ENCODE measurements around the gene OGFR.

Gene OGFR

GRCh38 chr20:62827311-62828038, 22.8 kb downstream of the OGFR start:
- no CpG with 5 or more reads among the region's 29 CpGs for WGBS, 2 donors (ENCODE audit: extremely low coverage in 2 of 2, insufficient read length in 2 of 2, insufficient replicate concordance in 1 of 2)
- Histone ChIP-seq H3K79me1 (ENCODE audit: low read depth, low read length) (peaks cover 2% of the 10 kb centered on the region), H2BK12ac (ENCODE audit: low read length) (no peak overlapping the region), H3K18ac (ENCODE audit: low read length) (no peak overlapping the region), H3K4me3 (ENCODE audit: low read length in 2 of 2) (no peak overlapping the region), H3K14ac (ENCODE audit: low read length) (peak overlapping the region; percentile 56), H3K36me3 (replicated peaks in 1 of 2; ENCODE audit: control insufficient read depth in 2 of 2, insufficient read depth in 2 of 2, low read length in 2 of 2) (no peaks in the 10 kb centered on the region), H2AK5ac (ENCODE audit: low read depth, low read length) (peak overlapping the region; percentile 75), H2AFZ (ENCODE audit: low read length) (no peak overlapping the region), H3K9ac (ENCODE audit: low read depth, low read length, poor library complexity) (peak overlapping the region; percentile 44), H4K8ac (ENCODE audit: low read depth, low read length) (no peak overlapping the region), H3K23ac (ENCODE audit: low read depth, low read length, poor library complexity) (no peak overlapping the region), H2BK120ac (ENCODE audit: low read depth, low read length) (no peak overlapping the region), H3K9me3 (replicated peaks in 1 of 2; ENCODE audit: control insufficient read depth in 2 of 2, insufficient read depth in 1 of 2, low read depth in 1 of 2, low read length in 2 of 2) (no peaks in the 10 kb centered on the region), H2BK5ac (ENCODE audit: low read length) (no peak overlapping the region), H3K4ac (ENCODE audit: low read length) (no peak overlapping the region), H4K91ac (ENCODE audit: low read depth, low read length, poor library complexity) (no peak overlapping the region), H3K4me1 (ENCODE audit: control insufficient read depth in 2 of 2, insufficient read depth in 1 of 2, low read depth in 1 of 2, low read length in 2 of 2) (peaks cover 19 to 23% of the 10 kb centered on the region in 2 donors), H2BK15ac (ENCODE audit: low read length) (no peak overlapping the region), H3K27ac (replicated peaks; ENCODE audit: low read length) (no peak overlapping the region), H3K27me3 (ENCODE audit: control insufficient read depth in 3 of 3, insufficient read depth in 3 of 3, low read depth in 1 of 3, low read length in 3 of 3) (no peaks in the 10 kb centered on the region), H3K4me2 (ENCODE audit: insufficient read depth, low read length, poor library complexity, severe bottlenecking) (no peak overlapping the region)
- no peak for DNase-seq (ENCODE audit: low spot score)

- H3K27ac ChIP-seq (replicated peaks; ENCODE audit: low read length) = no peak overlapping the region
- H4K8ac ChIP-seq (ENCODE audit: low read depth, low read length) = no peak overlapping the region
- H3K4ac ChIP-seq (ENCODE audit: low read length) = no peak overlapping the region
- H3K4me2 ChIP-seq (ENCODE audit: insufficient read depth, low read length, poor library complexity, severe bottlenecking) = no peak overlapping the region
- H2AK5ac ChIP-seq (ENCODE audit: low read depth, low read length) = no peak overlapping the region
- no peak overlapping the region for H4K91ac ChIP-seq (ENCODE audit: low read depth, low read length, poor library complexity)
- peak overlapping the region; percentile 21 for H3K14ac ChIP-seq (ENCODE audit: low read length)
- WGBS, 2 donors (ENCODE audit: extremely low coverage in 2 of 2, insufficient read length in 2 of 2, insufficient replicate concordance in 1 of 2) = no CpG with 5 or more reads among the region's 9 CpGs
- no peak overlapping the region for H2AFZ ChIP-seq (ENCODE audit: low read length)
- no peak overlapping the region for H2BK15ac ChIP-seq (ENCODE audit: low read length)
- H3K18ac ChIP-seq (ENCODE audit: low read length) = peak overlapping the region; percentile 28
- no peak overlapping the region for H3K4me3 ChIP-seq (ENCODE audit: low read length in 2 of 2)
- no peaks in the 10 kb centered on the region for H3K36me3 ChIP-seq (replicated peaks in 1 of 2; ENCODE audit: control insufficient read depth in 2 of 2, insufficient read depth in 2 of 2, low read length in 2 of 2)
- H2BK12ac ChIP-seq (ENCODE audit: low read length) = peak overlapping the region; percentile 41
- DNase-seq (ENCODE audit: low spot score) = no peak
- H3K23ac ChIP-seq (ENCODE audit: low read depth, low read length, poor library complexity) = no peak overlapping the region
- H3K9me3 ChIP-seq (replicated peaks in 1 of 2; ENCODE audit: control insufficient read depth in 2 of 2, insufficient read depth in 1 of 2, low read depth in 1 of 2, low read length in 2 of 2) = no peaks in the 10 kb centered on the region
- H3K9ac ChIP-seq (ENCODE audit: low read depth, low read length, poor library complexity) = no peak overlapping the region
- H3K79me1 ChIP-seq (ENCODE audit: low read depth, low read length) = peaks cover 2% of the 10 kb centered on the region
- no peaks in the 10 kb centered on the region for H3K27me3 ChIP-seq (ENCODE audit: control insufficient read depth in 3 of 3, insufficient read depth in 3 of 3, low read depth in 1 of 3, low read length in 3 of 3)
- no peak overlapping the region for H2BK120ac ChIP-seq (ENCODE audit: low read depth, low read length)
- H3K4me1 ChIP-seq (ENCODE audit: control insufficient read depth in 2 of 2, insufficient read depth in 1 of 2, low read depth in 1 of 2, low read length in 2 of 2) = peaks cover 16 to 26% of the 10 kb centered on the region in 2 donors
- no peak overlapping the region for H2BK5ac ChIP-seq (ENCODE audit: low read length)
Measured at GRCh38 chr20:62828051-62828450, 23.4 kb downstream of the OGFR start.

- no CpG with 5 or more reads among the region's 29 CpGs for WGBS, 2 donors (ENCODE audit: extremely low coverage in 2 of 2, insufficient read length in 2 of 2, insufficient replicate concordance in 1 of 2)
- Histone ChIP-seq H3K23ac (ENCODE audit: low read depth, low read length, poor library complexity) (no peak overlapping the region), H3K27ac (replicated peaks; ENCODE audit: low read length) (no peak overlapping the region), H3K4me1 (ENCODE audit: control insufficient read depth in 2 of 2, insufficient read depth in 1 of 2, low read depth in 1 of 2, low read length in 2 of 2) (peaks cover 10 to 22% of the 10 kb centered on the region in 2 donors), H4K8ac (ENCODE audit: low read depth, low read length) (no peak overlapping the region), H2BK15ac (ENCODE audit: low read length) (no peak overlapping the region), H3K14ac (ENCODE audit: low read length) (peak overlapping the region; percentile 21), H2BK12ac (ENCODE audit: low read length) (peak overlapping the region; percentile 41), H2BK5ac (ENCODE audit: low read length) (no peak overlapping the region), H2BK120ac (ENCODE audit: low read depth, low read length) (no peak overlapping the region), H3K36me3 (replicated peaks in 1 of 2; ENCODE audit: control insufficient read depth in 2 of 2, insufficient read depth in 2 of 2, low read length in 2 of 2) (no peaks in the 10 kb centered on the region), H3K4ac (ENCODE audit: low read length) (no peak overlapping the region), H3K4me2 (ENCODE audit: insufficient read depth, low read length, poor library complexity, severe bottlenecking) (no peak overlapping the region), H2AK5ac (ENCODE audit: low read depth, low read length) (no peak overlapping the region), H3K18ac (ENCODE audit: low read length) (peak overlapping the region; percentile 28), H3K9me3 (replicated peaks in 1 of 2; ENCODE audit: control insufficient read depth in 2 of 2, insufficient read depth in 1 of 2, low read depth in 1 of 2, low read length in 2 of 2) (no peaks in the 10 kb centered on the region), H2AFZ (ENCODE audit: low read length) (no peak overlapping the region), H4K91ac (ENCODE audit: low read depth, low read length, poor library complexity) (no peak overlapping the region), H3K79me1 (ENCODE audit: low read depth, low read length) (peaks cover 2% of the 10 kb centered on the region), H3K27me3 (ENCODE audit: control insufficient read depth in 3 of 3, insufficient read depth in 3 of 3, low read depth in 1 of 3, low read length in 3 of 3) (no peaks in the 10 kb centered on the region), H3K4me3 (ENCODE audit: low read length in 2 of 2) (no peak overlapping the region), H3K9ac (ENCODE audit: low read depth, low read length, poor library complexity) (no peak overlapping the region)
- no peak for DNase-seq (ENCODE audit: low spot score)
Measured at GRCh38 chr20:62828511-62829230, 24.0 kb downstream of the OGFR start.

All from neuronal stem cell (in vitro differentiated cells).